ENCODE measurements around the gene RAPGEF4.

RAPGEF4 gene

DNA sequence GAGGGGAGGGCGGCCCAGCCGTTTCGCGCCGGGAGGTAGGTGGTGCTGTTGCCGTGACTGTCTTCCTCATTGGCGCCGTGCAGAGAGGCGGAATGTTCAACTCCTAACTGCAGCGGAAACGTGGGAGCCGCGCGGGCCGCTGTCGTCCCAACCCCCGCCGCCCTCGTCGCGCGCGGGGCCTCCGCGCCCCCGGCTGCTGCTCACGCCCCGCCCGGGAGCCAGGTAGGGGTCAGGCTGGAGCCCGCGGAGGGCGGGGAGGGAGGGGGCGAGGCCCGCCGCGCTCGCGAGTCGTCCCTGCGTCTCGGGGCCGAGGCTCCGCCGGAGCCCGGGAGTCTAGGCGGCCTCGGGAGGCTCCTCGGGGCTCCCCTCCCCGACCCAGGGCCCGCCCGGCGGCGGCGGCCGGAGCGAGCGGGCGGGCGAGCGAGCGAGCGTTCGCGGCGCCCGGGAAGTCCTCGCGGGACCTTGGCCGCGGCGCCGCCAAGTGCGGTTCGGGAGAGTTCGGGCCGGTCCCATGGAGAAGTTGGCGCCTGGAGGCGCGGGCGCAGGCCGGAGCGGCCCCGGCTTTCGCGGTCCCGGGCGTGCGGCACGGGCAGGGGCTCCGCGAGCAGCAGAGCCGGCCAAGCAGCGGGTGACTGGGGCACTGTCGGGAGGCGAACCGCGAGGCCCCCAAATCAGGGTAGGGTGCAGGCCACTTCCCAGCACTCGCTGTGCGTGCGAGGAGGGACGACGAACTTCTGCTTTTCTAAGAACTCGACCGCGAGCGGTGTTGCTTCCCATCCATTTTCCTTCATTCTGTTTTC, 340.3 kb downstream of the RAPGEF4 start, which contains the start of gene MAP3K20:
Gene MAP3K20 (plus strand): TSS at position 66 of the 800 bp plus-strand sequence. CDS start 15,186 bp downstream, outside the sequence.
- Histone ChIP-seq H3K9me3 (ENCODE audit: insufficient read depth, low read length, severe bottlenecking) (no peaks in the 10 kb centered on the region), H3K36me3 (ENCODE audit: insufficient read depth, low read length) (no peaks in the 10 kb centered on the region), H2AFZ (ENCODE audit: low read depth, low read length) (peak within 1 kb of the TSS; percentile 89), H3K27me3 (ENCODE audit: insufficient read depth, low read length, poor library complexity) (no peaks in the 10 kb centered on the region), H3K27ac (ENCODE audit: low read length) (peak within 1 kb of the TSS; percentile 76), H3K4me3 (ENCODE audit: low read depth in 1 of 2, low read length in 2 of 2) (peak within 1 kb of the TSS; percentile 64 to 72), H3K4me1 (ENCODE audit: insufficient read depth, low read length) (peaks cover 27% of the 10 kb centered on the region), H3K79me2 (ENCODE audit: insufficient read depth, low read length) (peaks cover 47% of the 10 kb centered on the region), H4K20me1 (ENCODE audit: insufficient read depth, low read length) (peaks cover 15% of the 10 kb centered on the region; the same call in 1 of the 2 replicates), H3K9ac (ENCODE audit: low read depth, low read length) (peak within 1 kb of the TSS; percentile 83), H3K4me2 (ENCODE audit: insufficient read depth, low read length) (peak within 1 kb of the TSS; percentile 84)
- TF ChIP-seq EZH2 (IDR thresholded peaks at IDR 0.05; ENCODE audit: borderline replicate concordance, low read depth, low read length, severe bottlenecking): no peak
- TF ChIP-seq, protein P1, sequence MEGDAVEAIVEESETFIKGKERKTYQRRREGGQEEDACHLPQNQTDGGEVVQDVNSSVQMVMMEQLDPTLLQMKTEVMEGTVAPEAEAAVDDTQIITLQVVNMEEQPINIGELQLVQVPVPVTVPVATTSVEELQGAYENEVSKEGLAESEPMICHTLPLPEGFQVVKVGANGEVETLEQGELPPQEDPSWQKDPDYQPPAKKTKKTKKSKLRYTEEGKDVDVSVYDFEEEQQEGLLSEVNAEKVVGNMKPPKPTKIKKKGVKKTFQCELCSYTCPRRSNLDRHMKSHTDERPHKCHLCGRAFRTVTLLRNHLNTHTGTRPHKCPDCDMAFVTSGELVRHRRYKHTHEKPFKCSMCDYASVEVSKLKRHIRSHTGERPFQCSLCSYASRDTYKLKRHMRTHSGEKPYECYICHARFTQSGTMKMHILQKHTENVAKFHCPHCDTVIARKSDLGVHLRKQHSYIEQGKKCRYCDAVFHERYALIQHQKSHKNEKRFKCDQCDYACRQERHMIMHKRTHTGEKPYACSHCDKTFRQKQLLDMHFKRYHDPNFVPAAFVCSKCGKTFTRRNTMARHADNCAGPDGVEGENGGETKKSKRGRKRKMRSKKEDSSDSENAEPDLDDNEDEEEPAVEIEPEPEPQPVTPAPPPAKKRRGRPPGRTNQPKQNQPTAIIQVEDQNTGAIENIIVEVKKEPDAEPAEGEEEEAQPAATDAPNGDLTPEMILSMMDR (IDR thresholded peaks at IDR 0.05; ENCODE audit: borderline replicate concordance, extremely low read depth, low read length, poor library complexity, severe bottlenecking): peak; percentile 66
- DNase-seq (peak; percentile 71), ATAC-seq (ENCODE audit: insufficient read depth, low read depth) (peak; percentile 83)

DNA sequence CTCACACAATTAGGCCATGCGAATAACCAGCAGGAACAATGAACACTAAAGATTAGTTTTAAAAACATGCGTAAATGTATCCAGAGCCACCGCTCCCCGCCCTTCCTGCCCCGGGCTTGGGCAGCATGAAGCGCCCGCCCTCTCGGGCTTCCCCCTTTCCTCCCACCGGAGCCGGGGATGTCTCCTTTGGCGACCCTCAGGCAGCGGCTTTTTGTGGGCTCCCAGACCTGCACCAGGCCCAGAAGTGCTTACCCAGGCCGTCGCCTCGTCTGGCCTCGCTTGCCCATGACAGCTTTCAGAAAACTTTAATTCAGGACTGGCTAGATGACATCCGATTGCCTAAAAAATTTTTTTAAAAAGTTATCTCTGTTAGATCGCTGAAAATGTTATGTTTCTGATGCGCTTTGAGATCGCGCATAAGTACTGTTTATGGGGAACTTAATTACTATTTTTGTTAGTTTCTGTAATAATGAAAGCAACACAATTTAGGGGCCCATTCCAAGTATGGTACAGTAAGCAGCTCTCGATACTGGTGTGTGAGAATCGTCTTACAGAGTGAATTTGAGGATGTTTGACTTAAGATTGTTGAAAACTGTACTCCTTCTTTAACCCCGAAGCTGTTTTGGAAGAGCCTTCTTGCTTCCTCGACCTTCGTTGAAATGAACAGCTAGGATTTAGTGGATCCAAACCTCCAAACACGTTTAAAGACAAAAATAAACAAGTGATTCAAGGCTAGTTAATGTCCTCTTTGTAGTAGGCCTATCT, 341.1 kb downstream of the RAPGEF4 start:
- Histone ChIP-seq H3K27ac (ENCODE audit: low read length) (peak overlapping the region; percentile 76), H3K27me3 (ENCODE audit: insufficient read depth, low read length, poor library complexity) (no peaks in the 10 kb centered on the region), H3K9me3 (ENCODE audit: insufficient read depth, low read length, severe bottlenecking) (no peaks in the 10 kb centered on the region), H2AFZ (ENCODE audit: low read depth, low read length) (peak overlapping the region; percentile 89), H3K79me2 (ENCODE audit: insufficient read depth, low read length) (peaks cover 54% of the 10 kb centered on the region), H3K4me2 (ENCODE audit: insufficient read depth, low read length) (peak overlapping the region; percentile 84), H3K4me1 (ENCODE audit: insufficient read depth, low read length) (peaks cover 27% of the 10 kb centered on the region), H4K20me1 (ENCODE audit: insufficient read depth, low read length) (peaks cover 22% of the 10 kb centered on the region; the same call in 1 of the 2 replicates), H3K4me3 (ENCODE audit: low read depth in 1 of 2, low read length in 2 of 2) (peak overlapping the region; percentile 64 to 72), H3K36me3 (ENCODE audit: insufficient read depth, low read length) (no peaks in the 10 kb centered on the region), H3K9ac (ENCODE audit: low read depth, low read length) (peak overlapping the region; percentile 83)
- peak; percentile 59 for ATAC-seq (ENCODE audit: insufficient read depth, low read depth)
- TF ChIP-seq, protein P1 (IDR thresholded peaks at IDR 0.05; ENCODE audit: borderline replicate concordance, extremely low read depth, low read length, poor library complexity, severe bottlenecking): no peak
- no peak for TF ChIP-seq EZH2 (IDR thresholded peaks at IDR 0.05; ENCODE audit: borderline replicate concordance, low read depth, low read length, severe bottlenecking)
- DNase-seq: peak; percentile 57

DNA sequence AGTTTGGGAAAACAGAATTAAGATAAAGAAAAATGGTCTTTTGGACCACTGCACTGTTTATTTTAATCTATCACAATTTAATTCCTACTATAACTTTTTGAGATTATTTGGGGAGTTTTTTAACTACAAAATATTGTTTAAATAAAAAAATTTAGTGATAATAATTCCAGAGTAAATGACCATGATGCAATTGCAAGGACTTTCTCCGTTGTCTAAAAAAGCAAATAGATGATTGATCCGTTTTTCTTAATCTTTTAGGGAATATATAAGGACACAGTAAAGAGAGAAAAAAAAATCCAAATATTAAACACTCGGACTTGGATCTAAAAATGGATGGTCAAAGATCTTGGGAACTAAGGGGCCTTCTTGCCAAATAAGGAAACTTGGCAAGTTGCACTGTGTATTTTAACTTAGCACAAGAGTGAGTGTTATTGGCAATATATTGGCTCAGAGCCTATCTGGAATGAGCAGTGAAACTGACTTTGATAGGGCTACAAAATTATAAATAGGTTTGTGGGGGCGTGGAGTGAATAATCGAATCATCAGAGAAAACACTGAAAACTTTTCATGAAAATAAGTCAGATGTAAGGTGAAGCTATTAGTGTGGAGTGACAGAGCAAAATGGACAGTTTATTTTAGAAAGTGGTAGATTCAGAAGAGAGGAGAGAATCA, 342.0 kb downstream of the RAPGEF4 start:
- ATAC-seq (ENCODE audit: insufficient read depth, low read depth) (no peak), DNase-seq (no peak)
- H3K4me1 ChIP-seq (ENCODE audit: insufficient read depth, low read length): peaks cover 27% of the 10 kb centered on the region
- H3K27ac ChIP-seq (ENCODE audit: low read length): no peak overlapping the region
- H3K9me3 ChIP-seq (ENCODE audit: insufficient read depth, low read length, severe bottlenecking): no peaks in the 10 kb centered on the region
- no peak overlapping the region; the same call in 1 of the 2 replicates for H3K9ac ChIP-seq (ENCODE audit: low read depth, low read length)
- H4K20me1 ChIP-seq (ENCODE audit: insufficient read depth, low read length): peaks cover 31% of the 10 kb centered on the region; the same call in 1 of the 2 replicates
- H3K4me3 ChIP-seq (ENCODE audit: low read depth in 1 of 2, low read length in 2 of 2): peak overlapping the region in 1 of 2 experiments; percentile 72; a peak in 1 of 4 replicates
- TF ChIP-seq EZH2 (IDR thresholded peaks at IDR 0.05; ENCODE audit: borderline replicate concordance, low read depth, low read length, severe bottlenecking): no peak
- TF ChIP-seq, protein P1 (IDR thresholded peaks at IDR 0.05; ENCODE audit: borderline replicate concordance, extremely low read depth, low read length, poor library complexity, severe bottlenecking): no peak
- H3K79me2 ChIP-seq (ENCODE audit: insufficient read depth, low read length): peaks cover 63% of the 10 kb centered on the region
- H3K27me3 ChIP-seq (ENCODE audit: insufficient read depth, low read length, poor library complexity): no peaks in the 10 kb centered on the region
- no peak overlapping the region for H2AFZ ChIP-seq (ENCODE audit: low read depth, low read length)
- H3K36me3 ChIP-seq (ENCODE audit: insufficient read depth, low read length): no peaks in the 10 kb centered on the region
- H3K4me2 ChIP-seq (ENCODE audit: insufficient read depth, low read length): peak overlapping the region; percentile 84

Measured in DND-41 (cell line).